ENCODE results near the gene NUDT12.

DNA sequence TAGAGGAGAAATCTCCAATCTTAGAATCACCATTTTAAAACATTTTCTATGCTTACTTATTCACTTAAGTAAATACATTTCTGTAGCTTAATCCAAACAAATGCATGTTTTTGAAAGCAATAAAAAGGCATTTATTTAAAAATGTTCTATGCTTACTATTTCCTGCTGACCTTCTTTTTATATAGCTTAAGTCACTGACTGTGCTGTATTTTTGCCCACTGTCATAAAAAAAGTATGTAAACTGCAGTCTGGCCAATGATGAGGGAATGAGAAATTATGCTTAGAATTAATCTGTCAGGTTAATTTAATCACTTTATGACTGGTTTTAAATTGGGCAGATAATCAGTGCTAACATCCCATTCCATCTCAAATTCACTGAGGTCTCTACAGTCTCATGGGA, 20.1 kb downstream of the NUDT12 start:
- TF ChIP-seq, protein P1, sequence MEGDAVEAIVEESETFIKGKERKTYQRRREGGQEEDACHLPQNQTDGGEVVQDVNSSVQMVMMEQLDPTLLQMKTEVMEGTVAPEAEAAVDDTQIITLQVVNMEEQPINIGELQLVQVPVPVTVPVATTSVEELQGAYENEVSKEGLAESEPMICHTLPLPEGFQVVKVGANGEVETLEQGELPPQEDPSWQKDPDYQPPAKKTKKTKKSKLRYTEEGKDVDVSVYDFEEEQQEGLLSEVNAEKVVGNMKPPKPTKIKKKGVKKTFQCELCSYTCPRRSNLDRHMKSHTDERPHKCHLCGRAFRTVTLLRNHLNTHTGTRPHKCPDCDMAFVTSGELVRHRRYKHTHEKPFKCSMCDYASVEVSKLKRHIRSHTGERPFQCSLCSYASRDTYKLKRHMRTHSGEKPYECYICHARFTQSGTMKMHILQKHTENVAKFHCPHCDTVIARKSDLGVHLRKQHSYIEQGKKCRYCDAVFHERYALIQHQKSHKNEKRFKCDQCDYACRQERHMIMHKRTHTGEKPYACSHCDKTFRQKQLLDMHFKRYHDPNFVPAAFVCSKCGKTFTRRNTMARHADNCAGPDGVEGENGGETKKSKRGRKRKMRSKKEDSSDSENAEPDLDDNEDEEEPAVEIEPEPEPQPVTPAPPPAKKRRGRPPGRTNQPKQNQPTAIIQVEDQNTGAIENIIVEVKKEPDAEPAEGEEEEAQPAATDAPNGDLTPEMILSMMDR (IDR thresholded peaks at IDR 0.05) = no peak
- no peak for TF ChIP-seq EZH2phosphoT487 (IDR thresholded peaks at IDR 0.05)
